Measurements from ENCODE around the gene HOXB7.

HOXB7 gene

GRCh38 chr17:48621410-48622392, 10.9 kb upstream of the HOXB7 start:
- POLR2A ChIA-PET, result interaction anchor here (0.8 to 2.7 kb wide), 8 partner anchors 7 to 459 kb away, joined by 3 to 9 read pairs (median 4); partner anchors contain the start of genes HOXB13 and HOXB8

GRCh38 chr17:48620461-48621139, 9.8 kb upstream of the HOXB7 start:
- no peak for DNase-seq (ENCODE audit: extremely low spot score)
- TF ChIP-seq FOXA1 (IDR thresholded peaks at IDR 0.05), result no peak
- TF ChIP-seq SUZ12 (IDR thresholded peaks at IDR 0.05), result no peak
- no peak for TF ChIP-seq L3MBTL2 (conservative IDR thresholded peaks at IDR 0.05)
- no peak for TF ChIP-seq PKNOX1 (IDR thresholded peaks at IDR 0.05)
- no peak for TF ChIP-seq ELF4 (IDR thresholded peaks at IDR 0.05)
- TF ChIP-seq BHLHE40 (IDR thresholded peaks at IDR 0.05; ENCODE audit: borderline replicate concordance), result no peak
- TF ChIP-seq ARNT (IDR thresholded peaks at IDR 0.05), result no peak
- 0 out of 2 replicates have a peak, but pooled peaks have one; percentile 79 for TF ChIP-seq HDGF (IDR thresholded peaks at IDR 0.05; ENCODE audit: borderline replicate concordance)
- no peak for TF ChIP-seq SP1 (IDR thresholded peaks at IDR 0.05)
- TF ChIP-seq FOXM1 (IDR thresholded peaks at IDR 0.05; ENCODE audit: borderline replicate concordance), result no peak
- no peak for TF ChIP-seq LEF1 (IDR thresholded peaks at IDR 0.05; ENCODE audit: borderline replicate concordance)
- TF ChIP-seq TARDBP (IDR thresholded peaks at IDR 0.05), result no peak
- 0 out of 2 replicates have a peak, but pooled peaks have one; percentile 18 for TF ChIP-seq CTBP1 (IDR thresholded peaks at IDR 0.05; ENCODE audit: borderline replicate concordance)
- no peak for TF ChIP-seq NFRKB (IDR thresholded peaks at IDR 0.05)
- POLR2A ChIA-PET, result interaction anchor here (0.8 to 2.7 kb wide), 4 partner anchors 12 to 458 kb away, joined by 3 to 7 read pairs (median 3); no protein-coding TSS in a partner anchor
- CTCF ChIA-PET, result interaction anchor here (0.6 to 1.8 kb wide), 6 partner anchors 16 to 405 kb away, joined by 3 to 8 read pairs (median 4); no protein-coding TSS in a partner anchor

More at GRCh38 chr17:48621410-48622392, 10.9 kb upstream of the HOXB7 start:
- CTCF ChIA-PET, result interaction anchor here (0.6 to 2.1 kb wide), 7 partner anchors 15 to 462 kb away, joined by 3 to 8 read pairs (median 4); no protein-coding TSS in a partner anchor
- peak; percentile 20 for TF ChIP-seq L3MBTL2 (conservative IDR thresholded peaks at IDR 0.05)
- TF ChIP-seq TARDBP (IDR thresholded peaks at IDR 0.05), result no peak
- no peak for TF ChIP-seq FOXA1 (IDR thresholded peaks at IDR 0.05)
- no peak for DNase-seq (ENCODE audit: extremely low spot score)

- ChIA-PET POLR2A (interaction anchor here (1.0 to 2.7 kb wide), 4 partner anchors 11 to 404 kb away, joined by 3 to 7 read pairs (median 4); no protein-coding TSS in a partner anchor), CTCF (interaction anchor here (0.6 to 1.8 kb wide), 2 partner anchors 17 to 226 kb away, joined by 3 to 8 read pairs; no protein-coding TSS in a partner anchor)
- DNase-seq (ENCODE audit: extremely low spot score), result no peak
- TF ChIP-seq NFRKB (IDR thresholded peaks at IDR 0.05) (no peak), ELF4 (IDR thresholded peaks at IDR 0.05) (no peak), PKNOX1 (IDR thresholded peaks at IDR 0.05) (no peak), FOXM1 (IDR thresholded peaks at IDR 0.05; ENCODE audit: borderline replicate concordance) (no peak), CTBP1 (IDR thresholded peaks at IDR 0.05; ENCODE audit: borderline replicate concordance) (no peak), FOXK2 (IDR thresholded peaks at IDR 0.05) (no peak), ARNT (IDR thresholded peaks at IDR 0.05) (no peak), ZNF384 (IDR thresholded peaks at IDR 0.05) (no peak), HDGF (IDR thresholded peaks at IDR 0.05; ENCODE audit: borderline replicate concordance) (no peak; the same call in 1 of the 2 replicates), LEF1 (IDR thresholded peaks at IDR 0.05; ENCODE audit: borderline replicate concordance) (no peak), L3MBTL2 (conservative IDR thresholded peaks at IDR 0.05) (no peak), SUZ12 (IDR thresholded peaks at IDR 0.05) (no peak), TARDBP (IDR thresholded peaks at IDR 0.05) (no peak), SP1 (IDR thresholded peaks at IDR 0.05) (no peak), FOXA1 (IDR thresholded peaks at IDR 0.05) (no peak), BHLHE40 (IDR thresholded peaks at IDR 0.05; ENCODE audit: borderline replicate concordance) (no peak)
These were observed 9.1 kb upstream of the HOXB7 start for GRCh38 chr17:48619826-48620449.

GRCh38 chr17:48618256-48618896, 7.6 kb upstream of the HOXB7 start:
- peak; percentile 81 for DNase-seq (ENCODE audit: extremely low spot score)
- ChIA-PET CTCF (interaction anchor here (0.6 to 1.9 kb wide), 15 partner anchors 10 to 476 kb away, joined by 3 to 5 read pairs (median 4); partner anchors contain the start of gene HOXB5), POLR2A (interaction anchor here (0.6 kb wide), 1 partner anchor 204 kb away, joined by 3 read pairs; no protein-coding TSS in a partner anchor)
- TF ChIP-seq NFRKB (IDR thresholded peaks at IDR 0.05) (no peak), FOXA1 (IDR thresholded peaks at IDR 0.05) (no peak)

GRCh38 chr17:48617471-48618255, 6.8 kb upstream of the HOXB7 start:
- CTCF ChIA-PET, result interaction anchor here (0.7 to 1.9 kb wide), 10 partner anchors 19 to 355 kb away, joined by 3 to 5 read pairs (median 4); partner anchors contain the start of gene HOXB5
- no peak for TF ChIP-seq CTBP1 (IDR thresholded peaks at IDR 0.05; ENCODE audit: borderline replicate concordance)
- POLR2A ChIA-PET, result interaction anchor here (0.6 kb wide), 1 partner anchor 203 kb away, joined by 3 read pairs; no protein-coding TSS in a partner anchor
- no peak for DNase-seq (ENCODE audit: extremely low spot score)

Measured in HEK293T (cell line).